NT2/D1 (cell line): ENCODE results near the gene ARHGAP8.

ENCODE experiments used
- DNase-seq: peaks from one replicate; pipeline ENCODE4 v3.0.0-alpha.2; 2011; ENCODE audit warnings: low read depth, low spot score
- H3K27me3 ChIP-seq: 2 replicates; pipeline ENCODE4 v1.6.0; 2011; ENCODE audit warnings: mild to moderate bottlenecking; ENCODE audit not compliant: insufficient read length, insufficient read depth
- H3K36me3 ChIP-seq: 2 replicates; pipeline ENCODE4 v1.6.1; 2011; ENCODE audit warnings: mild to moderate bottlenecking, low read length, mixed read lengths; ENCODE audit not compliant: insufficient read depth, insufficient read length
- H3K4me1 ChIP-seq: 2 replicates; pipeline ENCODE4 v1.5.1; 2011; ENCODE audit not compliant: insufficient read depth, insufficient read length
- H3K4me3 ChIP-seq: 2 replicates; pipeline ENCODE4 v1.5.1; 2011; ENCODE audit warnings: low read depth; ENCODE audit not compliant: insufficient read length
- H3K9ac ChIP-seq: 2 replicates; pipeline ENCODE4 v1.6.0; 2011; ENCODE audit warnings: low read depth; ENCODE audit not compliant: insufficient read length
- H3K9me3 ChIP-seq: 2 replicates; pipeline ENCODE4 v1.5.1; 2011; ENCODE audit warnings: mild to moderate bottlenecking, low read length; ENCODE audit not compliant: insufficient read depth
- SUZ12 ChIP-seq: IDR thresholded peaks from 2 replicates; pipeline ENCODE4 v1.6.1; 2011; ENCODE audit not compliant: insufficient read length, insufficient read depth; ENCODE audit errors: extremely low read depth
- YY1 ChIP-seq: IDR thresholded peaks from 2 replicates; pipeline ENCODE4 v1.6.1; 2011; ENCODE audit not compliant: insufficient read length, insufficient read depth
- ZNF274 ChIP-seq: IDR thresholded peaks from 2 replicates; pipeline ENCODE4 v1.6.1; 2011; ENCODE audit warnings: mild to moderate bottlenecking, low read depth, low read length

ARHGAP8 gene

DNA sequence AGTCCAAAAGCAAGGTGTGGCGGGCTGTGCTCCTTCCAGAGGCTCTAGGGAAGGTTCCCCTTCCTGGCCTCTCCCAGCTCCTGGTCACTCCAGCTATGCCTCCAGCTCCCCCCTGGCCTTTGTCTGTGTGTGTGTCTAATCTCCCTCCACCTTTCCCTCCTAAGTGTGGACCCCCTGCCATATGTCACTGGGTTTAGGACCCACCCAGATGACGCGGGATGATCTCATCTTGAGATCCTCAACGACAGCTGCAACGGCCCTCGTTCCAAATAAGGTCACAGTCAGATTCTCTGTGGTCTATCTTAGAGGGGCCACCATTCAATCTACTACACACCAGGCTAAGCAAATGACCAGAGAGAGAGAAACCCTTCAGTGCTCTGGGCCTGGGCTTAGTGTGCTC lies 107.9 kb downstream of the ARHGAP8 start:
- no peaks in the 10 kb centered on the region for H3K9me3 ChIP-seq
- H3K36me3 ChIP-seq, result no peaks in the 10 kb centered on the region
- H3K27me3 ChIP-seq, result no peaks in the 10 kb centered on the region
- no peak for DNase-seq
- no peak overlapping the region for H3K4me3 ChIP-seq
- H3K9ac ChIP-seq, result no peak overlapping the region
- TF ChIP-seq SUZ12, result no peak
- TF ChIP-seq ZNF274, result no peak
- TF ChIP-seq YY1, result no peak
- peaks cover 2% of the 10 kb centered on the region for H3K4me1 ChIP-seq

DNA sequence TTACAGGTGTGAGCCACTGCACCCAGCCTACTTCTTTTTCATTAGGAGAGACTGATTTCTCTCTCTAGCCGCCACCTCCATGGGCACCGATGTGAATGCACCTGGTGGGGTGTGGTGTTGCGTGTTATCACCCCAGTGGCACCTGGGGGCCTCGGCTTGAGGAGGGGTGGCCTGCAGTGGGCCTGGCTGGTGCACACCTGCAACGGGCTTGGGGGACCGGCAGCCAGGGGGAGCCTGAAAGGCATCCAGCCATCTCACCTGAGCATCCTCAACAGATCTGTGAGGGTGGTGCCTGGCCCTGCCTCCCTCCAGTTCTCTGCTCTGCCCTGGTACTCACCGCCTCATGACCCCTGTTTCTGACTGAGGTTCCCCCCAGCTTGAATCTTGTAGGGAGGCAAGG lies 108.9 kb downstream of the ARHGAP8 start:
- no peaks in the 10 kb centered on the region for H3K27me3 ChIP-seq
- no peak for DNase-seq
- TF ChIP-seq YY1 (no peak), ZNF274 (no peak), SUZ12 (no peak)

DNA sequence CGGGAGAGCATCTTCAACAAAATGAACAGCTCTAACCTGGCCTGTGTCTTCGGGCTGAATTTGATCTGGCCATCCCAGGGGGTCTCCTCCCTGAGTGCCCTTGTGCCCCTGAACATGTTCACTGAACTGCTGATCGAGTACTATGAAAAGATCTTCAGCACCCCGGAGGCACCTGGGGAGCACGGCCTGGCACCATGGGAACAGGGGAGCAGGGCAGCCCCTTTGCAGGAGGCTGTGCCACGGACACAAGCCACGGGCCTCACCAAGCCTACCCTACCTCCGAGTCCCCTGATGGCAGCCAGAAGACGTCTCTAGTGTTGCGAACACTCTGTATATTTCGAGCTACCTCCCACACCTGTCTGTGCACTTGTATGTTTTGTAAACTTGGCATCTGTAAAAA lies 109.9 kb downstream of the ARHGAP8 start:
- Histone ChIP-seq H3K4me1 (peaks cover 2% of the 10 kb centered on the region), H3K27me3 (no peaks in the 10 kb centered on the region), H3K9ac (no peak overlapping the region), H3K4me3 (no peak overlapping the region), H3K36me3 (no peaks in the 10 kb centered on the region), H3K9me3 (no peaks in the 10 kb centered on the region)
- DNase-seq, result no peak
- TF ChIP-seq YY1 (no peak), ZNF274 (no peak), SUZ12 (no peak)

More for the DNA sequence above, 108.9 kb downstream of the ARHGAP8 start:
- H3K36me3 ChIP-seq, result no peaks in the 10 kb centered on the region
- H3K9ac ChIP-seq, result no peak overlapping the region
- H3K9me3 ChIP-seq, result no peaks in the 10 kb centered on the region
- no peak overlapping the region for H3K4me3 ChIP-seq
- peaks cover 2% of the 10 kb centered on the region for H3K4me1 ChIP-seq

DNA sequence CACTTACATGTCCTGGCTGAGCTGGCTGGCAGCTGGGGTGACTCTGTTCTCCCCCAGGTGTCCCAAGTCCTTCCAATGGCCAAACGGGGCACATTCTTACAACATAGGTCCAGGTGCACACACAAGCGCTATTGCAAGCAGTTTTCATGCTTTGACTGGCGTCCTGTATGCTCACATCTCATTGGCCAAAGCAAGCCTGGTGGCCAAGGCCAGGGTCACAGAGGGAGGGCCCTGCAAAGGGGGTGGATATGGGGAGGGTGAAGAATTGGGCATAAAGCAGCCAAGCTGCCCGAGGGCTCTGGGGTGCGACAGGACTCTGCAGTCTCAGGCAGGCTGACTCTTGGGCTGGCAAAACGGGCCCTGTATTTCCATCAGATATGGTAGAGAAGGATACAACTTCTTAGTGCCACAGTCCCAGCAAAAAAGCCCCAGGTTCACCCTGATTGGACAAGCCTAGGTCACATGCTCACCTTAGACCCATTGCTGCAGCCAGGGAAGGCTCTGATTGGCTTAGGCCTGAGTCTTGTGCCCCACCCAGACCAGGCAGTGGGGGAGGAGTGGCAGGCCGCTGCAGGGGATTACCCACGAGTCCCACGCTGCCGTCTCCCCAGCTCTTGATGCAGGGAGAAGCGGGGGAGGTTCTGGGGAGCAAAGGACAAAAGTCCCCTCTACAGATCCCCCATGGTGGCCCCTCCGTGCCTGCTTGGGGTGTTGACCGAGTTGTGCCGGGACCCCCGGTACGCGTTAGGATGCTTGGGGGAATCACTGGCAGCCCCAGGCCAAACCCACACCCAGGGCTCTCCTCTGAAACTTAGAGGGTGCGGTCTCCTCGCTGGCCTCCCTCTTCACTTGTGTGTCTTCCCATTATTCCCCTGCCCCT lies 110.8 kb downstream of the ARHGAP8 start:
- H3K4me3 ChIP-seq, result no peak overlapping the region
- H3K9me3 ChIP-seq, result no peaks in the 10 kb centered on the region
- H3K36me3 ChIP-seq, result no peaks in the 10 kb centered on the region
- TF ChIP-seq ZNF274 (no peak), SUZ12 (no peak), YY1 (no peak)
- DNase-seq, result no peak
- no peak overlapping the region for H3K9ac ChIP-seq
- H3K4me1 ChIP-seq, result peaks cover 2% of the 10 kb centered on the region
- no peaks in the 10 kb centered on the region for H3K27me3 ChIP-seq

DNA sequence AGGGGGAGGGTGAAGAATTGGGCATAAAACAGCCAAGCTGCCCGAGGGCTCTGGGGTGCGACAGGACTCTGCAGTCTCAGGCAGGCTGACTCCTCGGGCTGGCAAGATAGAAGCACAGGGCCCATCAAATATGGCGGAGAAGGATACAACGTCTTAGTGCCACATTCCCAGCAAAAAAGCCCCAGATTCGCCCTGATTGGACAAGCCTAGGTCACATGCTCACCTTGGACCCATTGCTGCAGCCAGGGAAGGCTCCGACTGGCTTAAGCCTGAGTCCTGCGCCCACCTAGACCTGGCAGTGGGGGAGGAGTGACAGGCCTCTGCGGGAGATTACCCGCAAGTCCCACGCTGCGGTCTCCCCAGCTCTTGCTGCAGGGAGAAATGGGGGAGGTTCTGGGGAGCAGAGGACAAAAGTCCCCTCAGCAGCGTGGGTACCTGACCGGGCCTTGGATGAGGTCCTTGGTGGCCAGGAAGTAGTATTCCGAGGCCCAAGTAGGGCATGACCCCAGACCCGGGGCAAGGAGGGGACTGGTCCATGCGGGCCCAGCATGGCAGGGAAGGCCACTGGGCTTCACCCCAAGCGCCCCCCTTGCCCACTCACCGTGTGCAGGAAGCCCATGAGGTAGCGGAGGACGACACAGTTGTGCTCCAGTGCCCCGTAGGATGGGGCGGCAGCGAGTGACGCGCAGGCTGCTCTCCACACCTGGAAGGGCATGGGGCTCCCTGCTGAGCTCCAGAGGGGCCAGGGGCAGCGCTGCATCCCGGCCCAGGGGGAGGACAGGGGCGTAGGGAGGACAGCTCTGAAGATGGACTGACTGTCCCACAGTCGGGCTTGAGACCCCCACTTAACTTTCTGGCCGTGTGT lies 113.0 kb downstream of the ARHGAP8 start:
- no peak overlapping the region for H3K9ac ChIP-seq
- H3K36me3 ChIP-seq, result no peaks in the 10 kb centered on the region
- H3K4me1 ChIP-seq, result peaks cover 9% of the 10 kb centered on the region
- no peak for DNase-seq
- TF ChIP-seq SUZ12 (no peak), ZNF274 (no peak), YY1 (no peak)
- no peak overlapping the region for H3K4me3 ChIP-seq
- H3K9me3 ChIP-seq, result no peaks in the 10 kb centered on the region
- H3K27me3 ChIP-seq, result no peaks in the 10 kb centered on the region

DNA sequence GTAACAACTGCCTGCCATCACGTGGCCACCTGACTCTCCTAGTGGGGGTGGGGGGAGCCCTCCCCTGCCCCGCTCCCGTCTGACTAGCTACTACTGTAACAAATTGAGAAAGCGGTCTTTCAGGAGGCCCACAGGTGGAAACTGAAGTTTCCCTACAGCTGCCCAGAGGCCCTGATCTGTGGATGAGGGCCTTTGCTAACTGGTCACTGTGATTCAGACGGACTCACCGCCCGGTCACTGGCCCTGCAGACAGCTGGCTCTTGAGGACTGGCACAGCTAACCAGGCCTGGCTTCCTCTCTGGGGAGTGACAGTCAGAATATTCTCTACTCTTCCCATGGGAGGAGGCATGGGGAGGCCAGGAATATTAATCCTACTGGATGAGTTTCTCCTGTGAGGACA lies 116.8 kb downstream of the ARHGAP8 start:
- no peak for DNase-seq
- H3K27me3 ChIP-seq, result no peaks in the 10 kb centered on the region
- H3K36me3 ChIP-seq, result no peaks in the 10 kb centered on the region
- no peak overlapping the region for H3K9ac ChIP-seq
- no peak for TF ChIP-seq ZNF274
- TF ChIP-seq YY1, result no peak
- no peak for TF ChIP-seq SUZ12
- H3K4me3 ChIP-seq, result no peak overlapping the region
- no peaks in the 10 kb centered on the region for H3K9me3 ChIP-seq
- H3K4me1 ChIP-seq, result peaks cover 7% of the 10 kb centered on the region

DNA sequence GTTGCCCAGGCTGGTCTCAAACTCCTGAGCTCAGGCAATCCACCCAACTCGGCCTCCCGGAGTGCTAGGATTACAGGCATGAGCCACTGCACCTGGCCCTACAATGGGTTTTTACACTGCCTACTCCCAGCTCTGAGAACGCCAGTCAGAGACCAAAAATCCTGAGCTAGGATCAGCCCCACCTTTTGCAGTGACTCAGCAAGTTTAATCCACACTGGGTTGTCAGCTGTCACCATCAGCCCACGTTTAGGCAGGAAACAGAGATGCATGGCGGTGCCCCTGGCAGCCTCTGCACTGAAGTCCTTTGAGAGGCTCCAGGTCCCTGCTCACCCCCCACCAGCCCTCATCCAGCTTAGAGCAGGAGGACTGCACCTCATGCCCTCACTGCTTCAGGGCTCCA lies 117.6 kb downstream of the ARHGAP8 start:
- H3K4me3 ChIP-seq, result no peak overlapping the region
- no peak for DNase-seq
- no peaks in the 10 kb centered on the region for H3K27me3 ChIP-seq
- H3K36me3 ChIP-seq, result no peaks in the 10 kb centered on the region
- no peaks in the 10 kb centered on the region for H3K9me3 ChIP-seq
- H3K9ac ChIP-seq, result peak overlapping the region; percentile 22
- H3K4me1 ChIP-seq, result peaks cover 7% of the 10 kb centered on the region
- TF ChIP-seq SUZ12 (no peak), YY1 (no peak), ZNF274 (no peak)
